IPS-20b (cell line): ENCODE data around the gene SLC22A5.
"Not testable (repeated sequence)": the region's sequence is repeated elsewhere in the genome, so short reads cannot be mapped to it uniquely, and the experiment has no call there.

Experiments used
- H3K27ac ChIP-seq: one replicate; pipeline ENCODE4 v1.5.1; 2013; ENCODE audit warnings: low read length
- H3K27me3 ChIP-seq: 2 replicates; pipeline ENCODE4 v1.6.1; 2013; ENCODE audit warnings: mild to moderate bottlenecking, low read length, inconsistent platforms; ENCODE audit not compliant: insufficient read depth
- H3K36me3 ChIP-seq: 2 replicates; pipeline ENCODE4 v1.6.1; 2013; ENCODE audit warnings: low read depth, mild to moderate bottlenecking, inconsistent platforms, low read length, moderate library complexity; ENCODE audit not compliant: insufficient read depth
- H3K4me1 ChIP-seq: 2 replicates; pipeline ENCODE4 v1.6.1; 2013; ENCODE audit warnings: mild to moderate bottlenecking, control low read depth, inconsistent platforms, low read length, moderate library complexity; ENCODE audit not compliant: insufficient read depth
- H3K4me3 ChIP-seq: 2 replicates; pipeline ENCODE4 v1.5.1; 2013; ENCODE audit warnings: mild to moderate bottlenecking, low read length, inconsistent platforms
- H3K9ac ChIP-seq: 2 replicates; pipeline ENCODE4 v1.6.1; 2013; ENCODE audit warnings: low read depth, mild to moderate bottlenecking, inconsistent platforms, low read length, moderate library complexity
- H3K9me3 ChIP-seq: 2 replicates; pipeline ENCODE4 v1.6.1; 2013; ENCODE audit warnings: mild to moderate bottlenecking, low read depth, low read length, inconsistent platforms; ENCODE audit not compliant: insufficient read depth

Gene SLC22A5

GRCh38 chr5:132391870-132392269, 22.4 kb downstream of the SLC22A5 start:
- Histone ChIP-seq H3K27ac (no peak overlapping the region), H3K27me3 (no peaks in the 10 kb centered on the region), H3K36me3 (no peaks in the 10 kb centered on the region), H3K9ac (no peak overlapping the region), H3K4me3 (no peak overlapping the region), H3K9me3 (no peaks in the 10 kb centered on the region), H3K4me1 (no peaks in the 10 kb centered on the region; the same call in 1 of the 2 replicates)

DNA sequence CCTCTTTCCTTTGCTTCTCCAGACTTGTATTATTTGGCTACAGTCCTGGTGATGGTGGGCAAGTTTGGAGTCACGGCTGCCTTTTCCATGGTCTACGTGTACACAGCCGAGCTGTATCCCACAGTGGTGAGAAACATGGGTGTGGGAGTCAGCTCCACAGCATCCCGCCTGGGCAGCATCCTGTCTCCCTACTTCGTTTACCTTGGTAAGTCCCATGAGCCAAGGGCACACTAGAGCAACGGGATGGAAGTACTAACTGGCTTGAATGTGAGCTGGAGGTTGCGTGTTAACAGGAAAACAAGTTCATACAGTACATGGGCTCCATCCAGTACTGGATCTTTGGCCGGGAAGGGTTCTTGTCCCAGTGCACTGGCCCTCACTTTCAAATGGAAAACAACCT, 22.9 kb downstream of the SLC22A5 start:
- H3K27me3 ChIP-seq = no peaks in the 10 kb centered on the region
- no peaks in the 10 kb centered on the region; the same call in 1 of the 2 replicates for H3K4me1 ChIP-seq
- no peaks in the 10 kb centered on the region for H3K9me3 ChIP-seq
- H3K36me3 ChIP-seq = no peaks in the 10 kb centered on the region
- H3K27ac ChIP-seq = no peak overlapping the region
- no peak overlapping the region for H3K4me3 ChIP-seq
- no peak overlapping the region for H3K9ac ChIP-seq

DNA sequence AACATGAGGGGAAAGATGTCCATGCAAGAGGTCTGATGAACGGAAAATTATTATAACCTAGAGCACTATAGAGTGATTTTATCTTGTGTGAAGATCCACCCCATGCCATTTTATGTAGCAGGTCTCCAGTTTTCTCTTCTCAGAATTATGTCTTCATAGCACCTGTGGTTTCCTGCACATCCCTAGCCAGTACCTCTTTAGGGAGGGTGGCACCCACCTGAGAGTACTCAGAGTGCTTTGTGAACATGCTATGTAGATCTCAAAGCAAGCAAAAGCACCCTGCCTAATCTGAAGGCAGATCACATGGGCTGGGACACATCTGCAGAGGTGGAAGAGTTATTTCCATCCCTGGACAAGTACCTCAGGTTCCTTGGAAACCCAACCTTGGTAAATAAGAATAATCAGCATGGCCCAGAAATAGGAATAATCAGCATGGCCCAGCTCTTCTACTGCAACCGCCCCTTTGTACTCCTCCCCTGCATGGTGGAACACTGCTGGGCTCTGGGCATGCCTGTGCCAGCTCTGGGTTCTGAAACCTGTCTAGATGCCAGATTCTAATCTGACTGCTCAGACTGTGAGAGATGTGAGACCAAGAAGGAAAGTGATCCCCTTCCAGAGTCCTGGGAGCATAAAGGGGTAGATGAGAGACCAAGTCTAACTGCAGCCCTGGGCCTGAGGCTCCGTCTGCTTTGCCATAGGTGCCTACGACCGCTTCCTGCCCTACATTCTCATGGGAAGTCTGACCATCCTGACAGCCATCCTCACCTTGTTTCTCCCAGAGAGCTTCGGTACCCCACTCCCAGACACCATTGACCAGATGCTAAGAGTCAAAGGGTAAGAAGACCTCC, 23.7 kb downstream of the SLC22A5 start:
- Histone ChIP-seq H3K36me3 (no peaks in the 10 kb centered on the region), H3K9ac (no peak overlapping the region), H3K4me1 (no peaks in the 10 kb centered on the region; the same call in 1 of the 2 replicates), H3K9me3 (no peaks in the 10 kb centered on the region), H3K4me3 (no peak overlapping the region), H3K27ac (no peak overlapping the region), H3K27me3 (no peaks in the 10 kb centered on the region)

- no peaks in the 10 kb centered on the region for H3K9me3 ChIP-seq
- no peaks in the 10 kb centered on the region for H3K27me3 ChIP-seq
- H3K27ac ChIP-seq = no peak overlapping the region
- no peaks in the 10 kb centered on the region for H3K36me3 ChIP-seq
- no peaks in the 10 kb centered on the region for H3K4me1 ChIP-seq
- no peak overlapping the region for H3K9ac ChIP-seq
- no peak overlapping the region for H3K4me3 ChIP-seq
Measured at GRCh38 chr5:132394667-132395259, 25.3 kb downstream of the SLC22A5 start.

DNA sequence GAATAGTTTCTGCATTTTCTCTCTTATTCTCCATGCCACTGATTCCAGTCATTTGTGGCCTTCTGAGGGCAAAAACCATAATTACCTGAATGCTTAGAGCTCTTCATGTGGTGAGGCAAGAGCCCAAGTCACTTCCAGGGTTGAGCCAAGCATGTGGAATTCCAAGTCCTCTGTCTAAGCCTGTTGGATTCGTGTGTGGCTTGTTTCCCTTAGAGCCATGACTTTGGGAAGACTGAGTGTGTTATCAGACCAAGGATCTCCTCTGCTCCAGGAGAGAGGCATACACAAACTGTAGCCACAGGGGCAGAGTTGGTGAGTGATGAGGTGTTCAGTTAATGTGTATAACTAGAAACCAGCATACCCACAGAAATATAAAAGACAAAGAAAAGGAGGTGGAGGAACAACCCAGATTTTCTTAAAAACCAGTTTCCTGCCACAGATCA, 27.1 kb downstream of the SLC22A5 start:
- no peaks in the 10 kb centered on the region for H3K36me3 ChIP-seq
- H3K4me1 ChIP-seq = no peaks in the 10 kb centered on the region
- no peaks in the 10 kb centered on the region for H3K27me3 ChIP-seq
- no peak overlapping the region for H3K27ac ChIP-seq
- no peak overlapping the region for H3K4me3 ChIP-seq
- H3K9ac ChIP-seq = no peak overlapping the region
- no peaks in the 10 kb centered on the region for H3K9me3 ChIP-seq

DNA sequence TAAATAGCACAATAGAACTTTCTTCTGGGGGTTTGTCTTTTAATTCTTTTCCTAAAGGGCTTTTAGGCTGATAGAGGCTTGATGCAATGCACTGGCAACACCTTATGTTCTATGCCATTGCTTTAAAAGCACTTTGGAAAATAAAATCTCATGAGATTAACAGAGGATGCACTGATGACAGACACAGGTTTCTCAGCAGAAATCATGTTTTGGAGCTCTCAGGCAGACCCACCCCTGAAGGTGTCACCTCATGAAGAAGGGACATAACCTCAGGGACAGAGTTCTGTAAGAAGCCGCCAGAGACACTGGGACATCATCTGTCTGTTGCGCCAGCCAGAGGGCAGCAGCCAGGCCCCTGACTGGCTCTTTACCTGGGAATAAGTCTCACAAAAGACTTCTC, 27.7 kb downstream of the SLC22A5 start:
- Histone ChIP-seq H3K4me3 (no peak overlapping the region), H3K9me3 (no peaks in the 10 kb centered on the region), H3K27me3 (no peaks in the 10 kb centered on the region), H3K27ac (no peak overlapping the region), H3K36me3 (no peaks in the 10 kb centered on the region), H3K4me1 (no peaks in the 10 kb centered on the region), H3K9ac (no peak overlapping the region)

DNA sequence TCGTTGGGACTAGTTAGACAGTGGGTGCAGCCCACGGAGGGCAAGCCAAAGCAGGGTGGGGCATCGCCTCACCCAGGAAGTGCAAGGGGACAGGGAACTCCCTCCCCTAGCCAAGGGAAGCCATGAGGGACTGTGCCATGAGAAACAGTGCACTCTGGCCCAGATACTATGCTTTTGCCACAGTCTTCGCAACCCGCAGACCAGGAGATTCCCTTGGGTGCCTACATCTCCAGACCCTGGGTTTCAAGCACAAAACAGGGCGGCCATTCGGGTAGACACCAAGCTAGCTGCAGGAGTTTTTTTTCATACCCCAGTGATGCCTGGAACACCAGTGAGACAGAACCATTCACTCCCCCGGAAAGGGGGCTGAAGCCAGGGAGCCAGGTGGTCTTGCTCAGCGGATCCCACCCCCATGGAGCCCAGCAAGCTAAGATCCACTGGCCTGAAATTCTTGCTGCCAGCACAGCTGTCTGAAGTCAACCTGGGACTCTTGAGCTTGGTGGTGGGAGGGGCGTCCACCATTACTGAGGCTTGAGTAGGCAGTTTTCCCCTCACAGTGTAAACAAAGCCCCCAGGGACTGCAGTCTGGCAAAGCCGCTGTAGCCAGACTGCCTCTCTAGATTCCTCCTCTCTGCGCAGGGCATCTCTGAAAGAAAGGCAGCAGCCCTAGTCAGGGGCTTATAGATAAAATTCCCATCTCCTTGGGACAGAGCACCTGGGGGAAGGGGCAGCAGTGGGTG, 28.6 kb downstream of the SLC22A5 start:
- not testable (repeated sequence) for H3K9ac ChIP-seq, H3K4me3 ChIP-seq, H3K27me3 ChIP-seq

GRCh38 chr5:132404041-132404440, 34.5 kb downstream of the SLC22A5 start:
- H3K9ac ChIP-seq, H3K36me3 ChIP-seq, H3K4me3 ChIP-seq, H3K27me3 ChIP-seq, H3K27ac ChIP-seq, H3K9me3 ChIP-seq, H3K4me1 ChIP-seq: not testable (repeated sequence)

More for the DNA sequence above, 28.6 kb downstream of the SLC22A5 start:
- H3K9me3 ChIP-seq, H3K4me1 ChIP-seq, H3K36me3 ChIP-seq, H3K27ac ChIP-seq: not testable (repeated sequence)

GRCh38 chr5:132405646-132406045, 36.1 kb downstream of the SLC22A5 start:
- Histone ChIP-seq H3K9ac (no peak overlapping the region), H3K27me3 (peaks cover 7% of the 10 kb centered on the region), H3K36me3 (no peaks in the 10 kb centered on the region), H3K9me3 (no peaks in the 10 kb centered on the region), H3K27ac (no peak overlapping the region), H3K4me1 (peaks cover 4% of the 10 kb centered on the region; the same call in 1 of the 2 replicates), H3K4me3 (no peak overlapping the region)

- H3K4me3 ChIP-seq = no peak overlapping the region
- no peak overlapping the region for H3K9ac ChIP-seq
- H3K36me3 ChIP-seq = no peaks in the 10 kb centered on the region
- H3K27me3 ChIP-seq = peaks cover 7% of the 10 kb centered on the region
- no peaks in the 10 kb centered on the region for H3K9me3 ChIP-seq
- peaks cover 6% of the 10 kb centered on the region; the same call in 1 of the 2 replicates for H3K4me1 ChIP-seq
- no peak overlapping the region for H3K27ac ChIP-seq
Measured at GRCh38 chr5:132406144-132406783, 36.8 kb downstream of the SLC22A5 start.

DNA sequence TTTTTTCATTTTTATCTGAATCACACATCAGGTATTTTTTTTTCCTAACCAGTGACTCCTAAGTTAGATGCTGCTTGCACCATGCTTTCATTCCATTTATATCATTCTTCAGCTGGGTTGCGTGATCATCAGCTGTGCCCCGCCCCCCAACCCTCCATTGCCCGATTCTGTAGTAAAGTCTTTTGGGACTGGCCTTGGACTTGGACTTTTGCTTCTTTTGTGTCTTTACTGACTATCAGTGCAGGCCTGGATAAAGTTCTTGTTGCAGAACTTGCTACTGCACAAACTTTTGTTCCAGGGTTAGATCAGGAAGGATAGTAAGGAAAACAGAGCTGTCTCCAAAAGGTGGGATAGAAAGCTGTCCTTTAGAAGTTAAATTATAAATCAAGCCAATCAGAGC, 38.5 kb downstream of the SLC22A5 start:
- Histone ChIP-seq H3K27ac (no peak overlapping the region), H3K9ac (no peak overlapping the region), H3K36me3 (no peaks in the 10 kb centered on the region), H3K27me3 (peaks cover 7% of the 10 kb centered on the region), H3K9me3 (no peaks in the 10 kb centered on the region), H3K4me1 (peaks cover 6% of the 10 kb centered on the region; the same call in 1 of the 2 replicates), H3K4me3 (no peak overlapping the region)
